Sigmoid colon (tissue), 7 donors: ENCODE results near the gene ITPR2. TPM values are rescaled to one million over a fixed set of nuclear protein-coding genes. Genes with fewer than 3 reads are reported as not detected.
A peak's percentile ranks its signal among the peaks of the same experiment; 100 is the strongest.

Experiments used
- DNase-seq: peaks from one replicate; pipeline ENCODE4 v3.0.0-alpha.2; 2019
- H3K27ac ChIP-seq, 4 donors: fragments of 200-600 bp; sonication (generic); one replicate each; pipeline ENCODE4 v1.5.1; 2016 to 2019; ENCODE audit warnings: mild to moderate bottlenecking in 1 of 4
- H3K27me3 ChIP-seq, 3 donors: fragments of 200-600 bp; sonication (generic); one replicate each; pipeline ENCODE4 v1.5.1; 2019; ENCODE audit warnings: mild to moderate bottlenecking in 1 of 3
- H3K36me3 ChIP-seq, 4 donors: fragments of 200-600 bp; sonication (generic); one replicate each; pipeline ENCODE4 v1.5.1; 2016 to 2019
- H3K4me1 ChIP-seq, 4 donors: fragments of 200-600 bp; sonication (generic); one replicate each; pipeline ENCODE4 v1.5.1; 2017 to 2019
- H3K4me3 ChIP-seq, 4 donors: fragments of 200-600 bp; sonication (generic); one replicate each; pipeline ENCODE4 v1.5.1; 2017 to 2019; ENCODE audit warnings: mild to moderate bottlenecking in 2 of 4, moderate library complexity in 1 of 4
- H3K9me3 ChIP-seq, 4 donors: fragments of 200-600 bp in 3 of 4; sonication (generic) in 3 of 4; one replicate each; pipeline versions ENCODE4 v1.5.1 to v1.6.1; 2013 to 2019
- CTCF ChIP-seq, 4 experiments: fragments of 450-650 bp in 3 of 4; fragments of 200-600 bp in 1 of 4; IDR thresholded peaks; one replicate each; pipeline ENCODE4 v1.5.1; 2016 to 2019; ENCODE audit warnings: antibody characterized with exemption in 4 of 4, mild to moderate bottlenecking in 3 of 4, moderate library complexity in 2 of 4
- EP300 ChIP-seq, 4 donors: sonication (generic); formaldehyde crosslinking; IDR thresholded peaks; one replicate each; pipeline ENCODE4 v1.6.1; 2017; ENCODE audit warnings: antibody characterized with exemption in 4 of 4
- POLR2A ChIP-seq, 2 donors: fragments of 450-650 bp; IDR thresholded peaks; one replicate each; pipeline ENCODE4 v1.6.1; 2016; ENCODE audit warnings: antibody characterized with exemption in 2 of 2, mild to moderate bottlenecking in 2 of 2, moderate library complexity in 2 of 2
- POLR2AphosphoS5 ChIP-seq, 4 donors: sonication (generic); formaldehyde crosslinking; IDR thresholded peaks; one replicate each; pipeline ENCODE4 v1.6.1; 2017; ENCODE audit warnings: antibody characterized with exemption in 4 of 4
- WGBS, 2 donors: extraction: QIAGEN DNeasy Blood & Tissue Kit; methylation state at CpG; one replicate each; pipeline ENCODE4 v1.1.7; 2013; 5-methylcytosine and 5-hydroxymethylcytosine counted together
- intact Hi-C: fragments of 100-400 bp; cut with DNase I; formaldehyde crosslinking; loops from one replicate; pipeline ENCODE4 v1.15.1; 2023
- polyA plus RNA-seq, 3 donors: library from polyadenylated mRNA; stranded (reverse); fragments of 200-250 nt; gene quantifications; one replicate each; pipeline ENCODE4 v1.2.3, GENCODE V29; 2013
- total RNA-seq, 4 donors: library from RNA; depleted of rRNA; stranded (reverse); fragments of >200 nt; gene quantifications; one replicate each; pipeline ENCODE4 v1.1.0, GENCODE V29; 2016
- donor health status: healthy with polysubstance abuse.
- donor health status: Bipolar disorder and iron deficiency.
- donor health status: healthy.

Gene ITPR2
- total and polyA plus RNA-seq, 7 donors: 1.4 to 78.1 (median 58.9) TPM

- Histone ChIP-seq H3K27ac (peak overlapping the region; percentile 57 to 84 (median 70)), H3K4me3 (peak overlapping the region in 3 of 4 donors; percentile 9 to 36 (median 16)), H3K36me3 (no peaks in the 10 kb centered on the region), H3K4me1 (peaks cover 0 to 14% (median 9%) of the 10 kb centered on the region in 4 donors), H3K27me3 (no peaks in the 10 kb centered on the region), H3K9me3 (no peaks in the 10 kb centered on the region)
- 47 to 64% methylated on average over 6 of the region's 6 CpGs for WGBS, 2 donors
- intact Hi-C loops: no loop called here
- TF ChIP-seq CTCF (IDR thresholded peaks at IDR 0.05) (peak; percentile 15 to 40 (median 27)), POLR2AphosphoS5 (IDR thresholded peaks at IDR 0.05) (peak in 2 of 4 donors; percentile 49 to 72), EP300 (IDR thresholded peaks at IDR 0.05) (peak in 1 of 4 donors; percentile 1), POLR2A (IDR thresholded peaks at IDR 0.05) (no peak)
- DNase-seq: peak; percentile 53
Measured at GRCh38 chr12:26298785-26299621, 534.0 kb downstream of the ITPR2 start.

DNA sequence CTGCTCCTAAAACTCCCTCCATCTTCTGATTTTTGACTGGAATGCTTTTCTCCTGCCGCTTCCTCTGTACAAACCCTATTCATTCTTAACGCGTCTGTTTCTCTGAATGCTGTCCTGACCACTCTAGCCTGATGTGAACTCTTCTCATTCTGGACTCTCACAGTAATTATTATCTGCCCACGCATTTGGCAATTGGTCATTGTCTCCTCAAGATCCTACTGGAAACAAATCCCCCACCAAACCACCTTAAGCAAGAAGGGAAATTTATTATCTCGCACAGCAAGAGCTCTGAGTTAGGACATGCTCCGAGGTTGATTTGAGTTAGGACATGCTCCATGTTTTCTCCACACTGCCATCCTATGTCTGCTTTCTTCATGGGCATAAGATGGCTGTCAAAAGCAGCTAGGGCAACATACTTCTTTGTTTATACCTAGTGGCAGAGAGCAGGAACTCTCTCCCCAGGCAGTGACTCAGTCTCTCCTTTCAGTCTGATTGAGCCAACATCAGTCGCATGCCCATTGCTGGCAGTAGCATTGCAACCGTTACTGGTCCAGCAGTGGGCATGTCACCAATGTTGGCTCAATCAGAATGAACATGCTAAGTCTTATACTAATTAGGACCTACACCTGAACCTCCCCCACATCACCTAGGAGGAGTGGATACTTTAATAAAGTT lies 535.5 kb downstream of the ITPR2 start:
- Histone ChIP-seq H3K36me3 (no peaks in the 10 kb centered on the region), H3K9me3 (no peaks in the 10 kb centered on the region), H3K4me3 (no peak overlapping the region), H3K27me3 (no peaks in the 10 kb centered on the region), H3K27ac (peak overlapping the region in 1 of 4 donors; percentile 84), H3K4me1 (peaks cover 0 to 14% (median 9%) of the 10 kb centered on the region in 4 donors)
- no peak for DNase-seq
- no peak for TF ChIP-seq CTCF (IDR thresholded peaks at IDR 0.05)
- no peak for TF ChIP-seq EP300 (IDR thresholded peaks at IDR 0.05)
- TF ChIP-seq POLR2A (IDR thresholded peaks at IDR 0.05): no peak
- intact Hi-C loops: no loop called here
- 84 to 90% methylated on average over 8 of the region's 8 CpGs for WGBS, 2 donors

DNA sequence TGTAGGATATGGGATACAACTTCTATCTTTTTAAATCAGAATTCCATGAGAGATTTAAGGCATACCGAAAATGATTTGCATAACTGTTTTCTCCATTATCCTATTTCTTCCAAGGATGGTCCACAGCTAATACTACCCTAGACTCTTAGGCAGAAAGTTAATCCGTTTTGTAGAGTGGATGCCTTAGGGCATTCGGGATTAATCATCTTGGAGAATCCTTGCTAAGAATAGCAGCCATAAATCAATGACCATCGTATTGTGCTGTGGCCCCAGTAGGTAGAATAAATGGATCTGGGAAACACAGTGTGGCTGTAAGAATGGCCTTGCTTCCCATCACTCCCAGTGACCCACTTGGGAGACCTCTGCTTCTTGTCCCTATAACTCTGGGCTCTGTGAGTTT lies 538.0 kb downstream of the ITPR2 start:
- no peak overlapping the region for H3K27ac ChIP-seq
- no peak for DNase-seq
- WGBS, 2 donors: 85 to 93% methylated on average over 4 of the region's 4 CpGs
- H3K9me3 ChIP-seq: no peaks in the 10 kb centered on the region
- no peaks in the 10 kb centered on the region for H3K27me3 ChIP-seq
- intact Hi-C loops: no loop called here
- no peak for TF ChIP-seq CTCF (IDR thresholded peaks at IDR 0.05)
- H3K36me3 ChIP-seq: no peaks in the 10 kb centered on the region
- H3K4me1 ChIP-seq: peaks cover 0 to 14% (median 9%) of the 10 kb centered on the region in 4 donors
- H3K4me3 ChIP-seq: no peak overlapping the region

DNA sequence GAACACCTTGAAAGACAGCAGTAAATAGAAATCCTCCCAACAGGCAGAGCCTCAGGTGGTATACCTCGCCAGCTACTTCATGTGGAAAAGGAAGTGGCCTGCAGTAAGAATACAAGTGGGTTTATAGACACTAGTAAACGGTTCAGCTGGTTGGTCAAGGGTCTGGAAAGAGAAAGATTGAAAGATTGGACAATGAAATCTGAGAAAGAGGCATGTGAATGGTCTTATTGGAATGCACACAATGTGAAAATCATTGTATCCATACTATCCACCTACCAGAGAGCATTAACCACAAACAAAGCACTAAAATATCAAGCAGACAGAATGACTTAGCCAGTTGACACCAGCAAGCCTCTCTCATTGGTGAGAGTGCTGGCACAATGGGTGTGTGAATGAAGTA lies 539.4 kb downstream of the ITPR2 start:
- H3K4me1 ChIP-seq: peaks cover 0 to 6% (median 4%) of the 10 kb centered on the region in 4 donors
- H3K9me3 ChIP-seq: no peaks in the 10 kb centered on the region
- no peaks in the 10 kb centered on the region for H3K36me3 ChIP-seq
- no peaks in the 10 kb centered on the region for H3K27me3 ChIP-seq
- intact Hi-C loops: no loop called here
- TF ChIP-seq CTCF (IDR thresholded peaks at IDR 0.05) (no peak), POLR2A (IDR thresholded peaks at IDR 0.05) (no peak), EP300 (IDR thresholded peaks at IDR 0.05) (no peak), POLR2AphosphoS5 (IDR thresholded peaks at IDR 0.05) (no peak)
- H3K4me3 ChIP-seq: no peak overlapping the region
- DNase-seq: no peak
- WGBS, 2 donors: 70 to 71% methylated on average over 2 of the region's 2 CpGs
- no peak overlapping the region for H3K27ac ChIP-seq
